ENCODE measurements around the gene SNTB2. TPM values are rescaled to one million over a fixed set of nuclear protein-coding genes. Genes with fewer than 3 reads are reported as not detected.
A peak's percentile ranks its signal among the peaks of the same experiment; 100 is the strongest.

Gene SNTB2
- total RNA-seq, 4 donors from 2014 or later = 14.5 to 140 (median 28.7) TPM

DNA sequence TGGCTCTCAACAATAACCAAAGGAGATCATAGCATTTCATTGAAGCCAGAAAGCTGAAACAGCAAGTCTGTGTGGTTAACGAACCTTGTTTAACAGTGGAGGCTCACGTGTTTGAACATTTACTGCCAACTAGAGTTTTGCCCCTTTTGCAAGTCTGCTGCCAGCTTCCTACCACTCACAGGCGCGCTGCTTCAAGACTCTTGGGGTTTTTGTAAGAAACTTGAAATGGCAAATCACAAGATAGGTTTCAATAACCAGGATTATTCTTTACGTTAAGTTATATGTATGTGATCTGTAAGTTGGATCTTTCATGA lies 1.2 kb downstream of the SNTB2 start:
- no peak for TF ChIP-seq POLR2A (IDR thresholded peaks at IDR 0.05)
- TF ChIP-seq, protein P1, sequence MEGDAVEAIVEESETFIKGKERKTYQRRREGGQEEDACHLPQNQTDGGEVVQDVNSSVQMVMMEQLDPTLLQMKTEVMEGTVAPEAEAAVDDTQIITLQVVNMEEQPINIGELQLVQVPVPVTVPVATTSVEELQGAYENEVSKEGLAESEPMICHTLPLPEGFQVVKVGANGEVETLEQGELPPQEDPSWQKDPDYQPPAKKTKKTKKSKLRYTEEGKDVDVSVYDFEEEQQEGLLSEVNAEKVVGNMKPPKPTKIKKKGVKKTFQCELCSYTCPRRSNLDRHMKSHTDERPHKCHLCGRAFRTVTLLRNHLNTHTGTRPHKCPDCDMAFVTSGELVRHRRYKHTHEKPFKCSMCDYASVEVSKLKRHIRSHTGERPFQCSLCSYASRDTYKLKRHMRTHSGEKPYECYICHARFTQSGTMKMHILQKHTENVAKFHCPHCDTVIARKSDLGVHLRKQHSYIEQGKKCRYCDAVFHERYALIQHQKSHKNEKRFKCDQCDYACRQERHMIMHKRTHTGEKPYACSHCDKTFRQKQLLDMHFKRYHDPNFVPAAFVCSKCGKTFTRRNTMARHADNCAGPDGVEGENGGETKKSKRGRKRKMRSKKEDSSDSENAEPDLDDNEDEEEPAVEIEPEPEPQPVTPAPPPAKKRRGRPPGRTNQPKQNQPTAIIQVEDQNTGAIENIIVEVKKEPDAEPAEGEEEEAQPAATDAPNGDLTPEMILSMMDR (IDR thresholded peaks at IDR 0.05) = no peak
- peak in 1 of 3 donors; percentile 28 for DNase-seq
- Histone ChIP-seq H3K9me3 (no peaks in the 10 kb centered on the region), H3K27me3 (no peaks in the 10 kb centered on the region), H3K36me3 (no peaks in the 10 kb centered on the region), H3K27ac (peak overlapping the region; percentile 96 to 98 (median 97)), H3K4me1 (peaks cover 0 to 25% (median 6%) of the 10 kb centered on the region in 4 donors), H3K4me3 (peak overlapping the region; percentile 76 to 93 (median 82))

DNA sequence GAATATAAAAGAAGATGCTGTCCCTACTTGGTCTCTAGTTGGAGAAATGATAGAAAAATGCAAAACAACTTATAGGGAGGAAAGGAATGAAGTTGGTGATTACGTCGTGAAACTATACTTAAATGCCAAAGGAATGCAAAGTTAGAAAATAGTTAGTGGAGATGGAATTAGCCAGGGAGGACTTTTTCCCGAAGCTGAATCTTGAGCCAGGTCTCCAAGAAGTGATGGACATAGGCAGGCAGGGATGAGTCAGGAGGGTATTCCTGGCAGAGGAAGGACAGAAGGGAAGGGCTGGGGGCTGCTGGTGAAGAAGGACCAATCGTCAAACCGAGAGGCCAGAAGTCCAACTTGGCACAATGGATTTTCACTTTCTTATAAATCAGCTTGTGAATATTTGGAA lies 1.8 kb downstream of the SNTB2 start:
- no peak for DNase-seq
- peaks cover 0 to 26% (median 6%) of the 10 kb centered on the region in 4 donors for H3K4me1 ChIP-seq
- peak overlapping the region in 1 of 4 donors; percentile 97 for H3K27ac ChIP-seq
- H3K9me3 ChIP-seq = no peaks in the 10 kb centered on the region
- peak overlapping the region; percentile 76 to 93 (median 82) for H3K4me3 ChIP-seq
- no peaks in the 10 kb centered on the region for H3K27me3 ChIP-seq
- H3K36me3 ChIP-seq = no peaks in the 10 kb centered on the region
- no peak for TF ChIP-seq POLR2A (IDR thresholded peaks at IDR 0.05)
- TF ChIP-seq, protein P1 (IDR thresholded peaks at IDR 0.05) = no peak

DNA sequence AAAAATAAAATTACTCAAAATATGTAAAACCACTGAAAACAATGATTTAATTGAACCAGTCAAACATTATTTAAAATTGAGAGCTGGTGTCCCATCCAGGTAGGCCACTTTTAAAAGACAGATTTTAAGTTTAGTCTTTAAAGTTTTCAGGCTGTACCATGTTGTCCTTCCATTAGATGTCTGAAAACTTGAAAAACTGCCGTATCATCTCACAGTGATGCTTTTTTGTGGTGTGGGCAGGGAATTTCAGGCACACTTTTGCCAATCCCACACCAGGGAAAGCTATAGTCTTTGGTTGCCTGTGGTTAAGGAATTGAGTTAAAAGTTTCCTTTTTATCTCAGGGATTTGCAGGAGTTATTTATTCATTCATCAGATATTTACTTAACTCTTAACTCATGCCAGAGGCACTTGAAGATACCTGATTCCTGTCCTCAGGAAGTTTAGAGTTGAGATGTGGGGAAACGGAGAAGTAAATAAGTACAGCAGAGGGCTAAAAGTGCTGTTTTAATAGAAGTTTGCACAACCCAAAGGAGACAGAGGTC lies 3.2 kb downstream of the SNTB2 start:
- Histone ChIP-seq H3K27ac (no peak overlapping the region), H3K4me3 (no peak overlapping the region), H3K4me1 (peaks cover 0 to 30% (median 6%) of the 10 kb centered on the region in 4 donors), H3K9me3 (no peaks in the 10 kb centered on the region), H3K36me3 (no peaks in the 10 kb centered on the region), H3K27me3 (no peaks in the 10 kb centered on the region)
- DNase-seq = no peak
- TF ChIP-seq POLR2A (IDR thresholded peaks at IDR 0.05) = no peak
- TF ChIP-seq, protein P1 (IDR thresholded peaks at IDR 0.05) = no peak

DNA sequence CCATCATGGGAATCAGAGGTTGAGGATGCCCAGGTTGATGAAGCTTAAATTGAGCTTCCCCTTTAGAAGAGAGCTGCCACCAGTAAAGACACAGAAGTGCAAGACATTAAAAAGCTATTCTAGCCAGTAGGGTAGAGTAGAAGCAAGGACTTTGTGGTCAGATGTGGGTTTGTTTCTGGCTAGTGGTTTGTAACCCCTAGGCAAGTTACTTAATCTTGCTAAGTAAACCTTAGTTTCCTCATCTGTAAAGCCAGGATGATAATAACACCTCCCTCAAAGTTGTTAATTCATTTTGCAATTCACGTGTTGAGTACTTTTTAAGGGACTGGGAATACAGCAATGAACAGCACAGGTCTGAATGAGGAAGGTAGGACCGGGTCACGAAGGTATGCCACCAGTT lies 3.6 kb downstream of the SNTB2 start:
- no peak for DNase-seq
- H3K36me3 ChIP-seq = no peaks in the 10 kb centered on the region
- H3K4me1 ChIP-seq = peaks cover 0 to 30% (median 6%) of the 10 kb centered on the region in 4 donors
- H3K27me3 ChIP-seq = no peaks in the 10 kb centered on the region
- H3K9me3 ChIP-seq = no peaks in the 10 kb centered on the region
- TF ChIP-seq, protein P1 (IDR thresholded peaks at IDR 0.05) = no peak
- no peak for TF ChIP-seq POLR2A (IDR thresholded peaks at IDR 0.05)
- no peak overlapping the region for H3K27ac ChIP-seq
- no peak overlapping the region for H3K4me3 ChIP-seq

DNA sequence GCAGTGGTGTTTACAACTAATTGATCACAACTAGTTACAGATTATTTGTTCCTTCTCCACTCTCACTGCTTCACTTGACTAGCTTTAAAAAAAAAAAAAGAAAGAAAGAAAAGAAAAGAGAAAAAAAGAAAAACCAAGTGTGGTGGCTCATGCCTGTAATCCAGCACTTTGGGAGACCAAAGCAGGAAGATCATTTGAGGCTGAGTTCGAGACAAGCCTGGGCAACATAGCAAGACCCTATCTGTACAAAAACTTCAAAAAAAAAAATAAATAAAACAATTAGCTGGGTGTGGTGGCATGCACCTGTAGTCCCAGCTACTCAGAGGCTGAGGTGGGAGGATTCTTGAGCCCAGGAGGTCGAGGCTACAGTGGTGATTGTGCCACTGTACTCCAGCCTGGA lies 4.2 kb downstream of the SNTB2 start:
- no peaks in the 10 kb centered on the region for H3K36me3 ChIP-seq
- DNase-seq = no peak
- TF ChIP-seq, protein P1 (IDR thresholded peaks at IDR 0.05) = no peak
- TF ChIP-seq POLR2A (IDR thresholded peaks at IDR 0.05) = no peak
- no peak overlapping the region for H3K27ac ChIP-seq
- no peak overlapping the region for H3K4me3 ChIP-seq
- H3K9me3 ChIP-seq = no peaks in the 10 kb centered on the region
- no peaks in the 10 kb centered on the region for H3K27me3 ChIP-seq
- peaks cover 0 to 28% (median 3%) of the 10 kb centered on the region in 4 donors for H3K4me1 ChIP-seq

DNA sequence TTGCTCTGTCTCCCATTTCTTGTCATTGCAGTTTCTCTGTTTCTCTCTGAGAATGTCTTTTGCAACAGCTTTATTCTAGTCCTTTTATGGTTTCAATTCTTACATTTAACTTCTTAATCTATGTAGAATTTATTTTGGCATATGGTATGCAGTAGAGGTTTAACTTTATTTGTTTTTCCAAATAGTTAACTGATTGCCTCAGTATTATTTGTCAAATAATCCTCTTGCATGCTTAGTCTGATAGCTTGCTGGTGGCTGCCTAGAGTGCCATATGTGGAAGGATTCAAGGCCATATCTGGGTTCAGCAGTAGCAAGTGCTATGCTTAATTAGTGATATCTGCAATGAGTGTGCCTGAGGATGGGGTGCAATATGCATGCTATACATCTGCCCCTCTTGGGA lies 6.9 kb downstream of the SNTB2 start:
- Histone ChIP-seq H3K9me3 (no peaks in the 10 kb centered on the region), H3K4me3 (no peak overlapping the region), H3K27me3 (no peaks in the 10 kb centered on the region), H3K4me1 (peaks cover 0 to 19% (median 0%) of the 10 kb centered on the region in 4 donors), H3K36me3 (no peaks in the 10 kb centered on the region), H3K27ac (no peak overlapping the region)
- TF ChIP-seq, protein P1 (IDR thresholded peaks at IDR 0.05) = no peak
- no peak for TF ChIP-seq POLR2A (IDR thresholded peaks at IDR 0.05)
- no peak for DNase-seq
